PC-3 (cell line): Measurements from ENCODE around the gene NTM. TPM values are rescaled to one million over a fixed set of nuclear protein-coding genes. Genes with fewer than 3 reads are reported as not detected.

ENCODE experiments used
- ATAC-seq: fragments of 200-7000 bp; cut with Tn5 transposase; 2 replicates; pipeline ENCODE4 v1.9.1; 2020; ENCODE audit warnings: mild to moderate bottlenecking, moderate library complexity
- BruUV-seq: library from RNA; stranded (reverse); fragments of 400-500 nt; replicated peaks from 2 replicates; lab custom pipeline; 2021; lab: Mats Ljungman, UMichigan
- CTCF ChIA-PET: fragments of 300-600 bp; sonication (Branson Sonifier 250); formaldehyde crosslinking; loops from one replicate; lab custom pipeline; 2022; ENCODE audit warnings: antibody characterized with exemption; lab: Charles Lee
- POLR2A ChIA-PET: fragments of 300-600 bp; sonication (Branson Sonifier 250); formaldehyde crosslinking; loops from one replicate; lab custom pipeline; 2022; ENCODE audit warnings: antibody characterized with exemption; ENCODE audit not compliant: unreplicated experiment; lab: Charles Lee
- DNase-seq: peaks from one replicate; pipeline ENCODE4 v3.0.0-alpha.2; 2015
- H2AFZ ChIP-seq: fragments of 300-600 bp; sonication (generic); 2 replicates; pipeline ENCODE4 v1.6.0; 2016; ENCODE audit warnings: antibody characterized with exemption, low read length
- H3F3A ChIP-seq: fragments of 300-600 bp; sonication (generic); one replicate; pipeline ENCODE4 v1.6.0; 2017; ENCODE audit warnings: antibody characterized with exemption, low read length, control low read depth, mild to moderate bottlenecking; ENCODE audit not compliant: unreplicated experiment
- H3K27ac ChIP-seq: fragments of 300-600 bp; sonication (generic); 2 replicates; pipeline ENCODE4 v1.5.1; 2016; ENCODE audit warnings: mild to moderate bottlenecking, low read length
- H3K27me3 ChIP-seq: fragments of 300-600 bp; sonication (generic); 2 replicates; pipeline ENCODE4 v1.6.1; 2016; ENCODE audit warnings: low read length, mixed read lengths
- H3K36me3 ChIP-seq: fragments of 300-600 bp; sonication (generic); 2 replicates; pipeline ENCODE4 v1.6.1; 2016; ENCODE audit warnings: low read depth, mixed run types, low read length, mixed read lengths
- H3K4me1 ChIP-seq: fragments of 300-600 bp; sonication (generic); 2 replicates; pipeline ENCODE4 v1.5.1; 2016; ENCODE audit warnings: low read length; ENCODE audit not compliant: insufficient read depth
- H3K4me2 ChIP-seq: fragments of 300-600 bp; sonication (generic); 2 replicates; pipeline ENCODE4 v1.6.0; 2016; ENCODE audit warnings: low read length
- H3K4me3 ChIP-seq: fragments of 300-600 bp; sonication (generic); 2 replicates; pipeline ENCODE4 v1.5.1; 2016; ENCODE audit warnings: mild to moderate bottlenecking, low read length, mixed read lengths
- H3K79me2 ChIP-seq: fragments of 300-600 bp; sonication (generic); 2 replicates; pipeline ENCODE4 v1.6.1; 2017; ENCODE audit warnings: low read length, mixed read lengths
- H3K9ac ChIP-seq: fragments of 300-600 bp; sonication (generic); 2 replicates; pipeline ENCODE4 v1.6.0; 2016; ENCODE audit warnings: mild to moderate bottlenecking, low read length
- H3K9me2 ChIP-seq: fragments of 300-600 bp; sonication (generic); replicated peaks from 2 replicates; pipeline ENCODE4 v1.6.1; 2016; ENCODE audit warnings: mixed run types, low read length, mixed read lengths
- H3K9me3 ChIP-seq: fragments of 300-600 bp; sonication (generic); 2 replicates; pipeline ENCODE4 v1.6.1; 2016; ENCODE audit warnings: low read length, mixed read lengths
- H4K20me1 ChIP-seq: fragments of 300-600 bp; sonication (generic); 2 replicates; pipeline ENCODE4 v1.6.1; 2016; ENCODE audit warnings: low read length, mixed read lengths
- EZH2 ChIP-seq: fragments of 300-600 bp; sonication (generic); IDR thresholded peaks from one replicate; pipeline ENCODE4 v1.6.1; 2017; ENCODE audit warnings: antibody characterized with exemption, mild to moderate bottlenecking, low read length; ENCODE audit not compliant: unreplicated experiment
- EZH2phosphoT487 ChIP-seq: fragments of 300-600 bp; sonication (generic); IDR thresholded peaks from 2 replicates; pipeline ENCODE4 v1.6.1; 2018; ENCODE audit warnings: mild to moderate bottlenecking, antibody characterized with exemption, low read length, borderline replicate concordance
- intact Hi-C: fragments of 100-400 bp; cut with micrococcal nuclease; formaldehyde crosslinking; loops from 2 replicates; pipeline ENCODE4 v1.9.0; 2023
- total RNA-seq: library from RNA; depleted of rRNA; stranded (reverse); fragments of >200 nt; gene quantifications from 2 replicates; pipeline ENCODE4 v1.2.3, GENCODE V29; 2014
- TF ChIP-seq, protein P1 (sequence below): fragments of 300-600 bp; sonication (generic); conservative IDR thresholded peaks from 2 replicates; pipeline ENCODE4 v1.5.1; 2017; ENCODE audit warnings: antibody characterized with exemption, low read depth, mild to moderate bottlenecking, low read length

NTM gene
- total RNA-seq, 1 experiment from 2014 or later: not detected

DNA sequence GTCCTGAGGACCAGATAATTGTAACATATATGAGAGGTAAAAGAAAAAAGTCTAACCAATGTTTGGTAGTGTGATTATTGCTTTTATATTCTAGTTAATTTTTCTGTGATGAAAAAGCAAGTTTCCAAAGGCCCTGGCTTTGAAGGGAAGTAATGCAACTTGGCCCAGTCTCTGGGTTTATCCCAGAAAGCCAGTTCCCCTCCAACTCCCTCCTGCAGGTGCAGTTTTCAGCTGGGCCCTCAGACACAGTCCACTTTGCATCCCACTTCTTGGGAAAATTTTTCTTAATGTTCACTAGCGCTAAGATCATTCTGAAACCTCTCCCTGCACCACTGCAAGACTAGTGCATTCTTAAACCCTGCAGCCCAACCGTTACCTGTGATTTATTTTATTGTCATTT lies 586.8 kb downstream of the NTM start:
- Histone ChIP-seq H3K27ac (no peak overlapping the region), H3K79me2 (no peaks in the 10 kb centered on the region), H3K36me3 (no peaks in the 10 kb centered on the region), H3F3A (no peaks in the 10 kb centered on the region), H3K4me3 (no peak overlapping the region), H3K27me3 (no peaks in the 10 kb centered on the region), H4K20me1 (no peaks in the 10 kb centered on the region), H3K9me3 (peaks cover 10% of the 10 kb centered on the region; the same call in 1 of the 2 replicates), H3K4me1 (no peaks in the 10 kb centered on the region), H3K4me2 (no peak overlapping the region), H3K9me2 (no peaks in the 10 kb centered on the region), H2AFZ (no peak overlapping the region), H3K9ac (no peak overlapping the region)
- POLR2A ChIA-PET: no interaction called here
- no TSS peak for BruUV-seq
- DNase-seq: no peak
- intact Hi-C loops: no loop called here
- TF ChIP-seq EZH2phosphoT487 (no peak), EZH2 (no peak)
- TF ChIP-seq, protein P1, sequence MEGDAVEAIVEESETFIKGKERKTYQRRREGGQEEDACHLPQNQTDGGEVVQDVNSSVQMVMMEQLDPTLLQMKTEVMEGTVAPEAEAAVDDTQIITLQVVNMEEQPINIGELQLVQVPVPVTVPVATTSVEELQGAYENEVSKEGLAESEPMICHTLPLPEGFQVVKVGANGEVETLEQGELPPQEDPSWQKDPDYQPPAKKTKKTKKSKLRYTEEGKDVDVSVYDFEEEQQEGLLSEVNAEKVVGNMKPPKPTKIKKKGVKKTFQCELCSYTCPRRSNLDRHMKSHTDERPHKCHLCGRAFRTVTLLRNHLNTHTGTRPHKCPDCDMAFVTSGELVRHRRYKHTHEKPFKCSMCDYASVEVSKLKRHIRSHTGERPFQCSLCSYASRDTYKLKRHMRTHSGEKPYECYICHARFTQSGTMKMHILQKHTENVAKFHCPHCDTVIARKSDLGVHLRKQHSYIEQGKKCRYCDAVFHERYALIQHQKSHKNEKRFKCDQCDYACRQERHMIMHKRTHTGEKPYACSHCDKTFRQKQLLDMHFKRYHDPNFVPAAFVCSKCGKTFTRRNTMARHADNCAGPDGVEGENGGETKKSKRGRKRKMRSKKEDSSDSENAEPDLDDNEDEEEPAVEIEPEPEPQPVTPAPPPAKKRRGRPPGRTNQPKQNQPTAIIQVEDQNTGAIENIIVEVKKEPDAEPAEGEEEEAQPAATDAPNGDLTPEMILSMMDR: no peak
- no peak for ATAC-seq
- CTCF ChIA-PET: no interaction called here

DNA sequence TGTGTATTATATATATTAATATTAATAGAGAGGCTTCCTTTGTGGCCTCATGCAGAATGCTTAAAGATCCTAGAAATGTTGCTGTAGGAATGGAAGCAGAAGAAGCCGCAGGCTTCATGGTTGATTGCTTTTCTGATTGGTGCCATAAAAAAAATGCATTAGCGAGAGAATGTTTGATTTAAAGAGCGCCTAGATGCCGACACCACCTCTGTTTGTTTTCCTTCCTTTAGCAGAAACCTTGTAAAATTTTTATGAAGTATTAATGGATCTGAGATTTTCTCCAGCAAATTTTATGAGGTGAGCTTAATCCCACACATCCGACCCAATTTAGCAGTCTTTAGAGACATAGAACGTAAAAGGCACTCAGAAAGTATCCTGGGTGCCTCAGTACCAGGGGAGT lies 587.5 kb downstream of the NTM start:
- Histone ChIP-seq H3K27me3 (no peaks in the 10 kb centered on the region), H3K9me2 (no peaks in the 10 kb centered on the region), H2AFZ (no peak overlapping the region), H3F3A (no peaks in the 10 kb centered on the region), H3K9ac (no peak overlapping the region), H3K36me3 (no peaks in the 10 kb centered on the region), H4K20me1 (no peaks in the 10 kb centered on the region), H3K79me2 (no peaks in the 10 kb centered on the region), H3K9me3 (peaks cover 9% of the 10 kb centered on the region; the same call in 1 of the 2 replicates), H3K4me2 (no peak overlapping the region), H3K27ac (no peak overlapping the region), H3K4me1 (no peaks in the 10 kb centered on the region), H3K4me3 (no peak overlapping the region)
- ChIA-PET POLR2A (no interaction called here), CTCF (no interaction called here)
- intact Hi-C loops: no loop called here
- ATAC-seq (no peak), DNase-seq (peak; percentile 15)
- TF ChIP-seq EZH2: no peak
- no peak for TF ChIP-seq EZH2phosphoT487
- TF ChIP-seq, protein P1: no peak
- BruUV-seq: no TSS peak

DNA sequence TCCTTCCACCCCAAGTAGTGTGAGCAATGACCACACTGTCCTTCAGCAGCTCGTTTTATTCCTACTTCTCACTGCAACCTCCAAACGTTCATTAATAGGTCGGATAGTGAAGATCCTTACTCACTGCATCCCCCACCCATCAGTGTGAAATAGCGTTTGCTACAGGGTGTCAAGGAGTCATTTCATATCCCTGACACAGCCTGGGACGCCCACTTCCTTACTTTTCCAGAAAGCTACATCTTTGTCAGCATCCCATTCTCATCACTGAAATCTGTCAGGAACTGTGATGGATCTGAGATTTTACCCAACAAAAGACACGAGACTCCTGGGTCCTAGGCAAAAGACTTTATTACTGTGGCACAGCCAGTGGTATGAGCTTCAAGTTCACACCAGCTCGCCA lies 592.4 kb downstream of the NTM start:
- H3K9me3 ChIP-seq: peaks cover 16% of the 10 kb centered on the region; the same call in 1 of the 2 replicates
- H2AFZ ChIP-seq: no peak overlapping the region
- H3K9me2 ChIP-seq: no peaks in the 10 kb centered on the region
- no peak for TF ChIP-seq EZH2
- no peak for TF ChIP-seq EZH2phosphoT487
- TF ChIP-seq, protein P1: no peak
- H3K9ac ChIP-seq: no peak overlapping the region
- no peak for DNase-seq
- no peak overlapping the region for H3K27ac ChIP-seq
- no peaks in the 10 kb centered on the region for H3K4me1 ChIP-seq
- intact Hi-C loops: no loop called here
- no peaks in the 10 kb centered on the region for H3K36me3 ChIP-seq
- H3K27me3 ChIP-seq: no peaks in the 10 kb centered on the region
- POLR2A ChIA-PET: no interaction called here
- no peaks in the 10 kb centered on the region for H4K20me1 ChIP-seq
- CTCF ChIA-PET: no interaction called here
- no peaks in the 10 kb centered on the region for H3K79me2 ChIP-seq
- H3K4me3 ChIP-seq: no peak overlapping the region
- no peaks in the 10 kb centered on the region for H3F3A ChIP-seq
- no TSS peak for BruUV-seq
- H3K4me2 ChIP-seq: no peak overlapping the region
- no peak for ATAC-seq
